Peyer's patch (tissue), 4 donors: Measurements from ENCODE around the gene ZNF618. TPM values are rescaled to one million over a fixed set of nuclear protein-coding genes. Genes with fewer than 3 reads are reported as not detected.

Source experiments
- DNase-seq, 3 donors: peaks; one replicate each; pipeline ENCODE4 v3.0.0-alpha.2; 2017 to 2019
- H3K27ac ChIP-seq, 4 donors: fragments of 200-600 bp; sonication (generic); one replicate each; pipeline ENCODE4 v1.5.1; 2016 to 2019
- H3K27me3 ChIP-seq, 2 donors: fragments of 200-600 bp; sonication (generic); one replicate each; pipeline ENCODE4 v1.5.1; 2019
- H3K36me3 ChIP-seq, 3 donors: fragments of 200-600 bp; sonication (generic); one replicate each; pipeline ENCODE4 v1.5.1; 2016 to 2019
- H3K4me1 ChIP-seq, 4 donors: fragments of 200-600 bp; sonication (generic); one replicate each; pipeline ENCODE4 v1.5.1; 2016 to 2019
- H3K4me3 ChIP-seq, 4 donors: fragments of 200-600 bp; sonication (generic); 1 replicate in 3 of 4; 2 replicates in 1 of 4; pipeline ENCODE4 v1.5.1; 2016 to 2019; ENCODE audit warnings: mild to moderate bottlenecking in 1 of 4
- H3K9me3 ChIP-seq, 4 donors: fragments of 200-600 bp; sonication (generic); one replicate each; pipeline ENCODE4 v1.5.1; 2016 to 2019; ENCODE audit warnings: mild to moderate bottlenecking in 1 of 4
- CTCF ChIP-seq, 6 experiments: fragments of 450-650 bp in 4 of 6; fragments of 200-600 bp in 2 of 6; sonication (generic) in 1 of 6; IDR thresholded peaks; one replicate each; pipeline ENCODE4 v1.5.1; 2017 to 2019; ENCODE audit warnings: antibody characterized with exemption in 6 of 6, mild to moderate bottlenecking in 3 of 6, moderate library complexity in 1 of 6
- POLR2A ChIP-seq, 2 donors: fragments of 450-650 bp; IDR thresholded peaks; one replicate each; pipeline ENCODE4 v1.5.1; 2017; ENCODE audit warnings: antibody characterized with exemption in 2 of 2, mild to moderate bottlenecking in 2 of 2, moderate library complexity in 2 of 2
- total RNA-seq, 4 donors: library from RNA; depleted of rRNA; stranded (reverse); fragments of >200 nt; gene quantifications; one replicate each; pipeline ENCODE4 v1.1.0, GENCODE V29; 2016

The ZNF618 gene
- total RNA-seq, 4 donors from 2014 or later: 2.8 to 26.4 (median 4.1) TPM

- Histone ChIP-seq H3K4me3 (no peak overlapping the region), H3K4me1 (no peaks in the 10 kb centered on the region), H3K36me3 (no peaks in the 10 kb centered on the region), H3K9me3 (no peaks in the 10 kb centered on the region), H3K27ac (no peak overlapping the region), H3K27me3 (no peaks in the 10 kb centered on the region)
- TF ChIP-seq POLR2A (IDR thresholded peaks at IDR 0.05): no peak
- TF ChIP-seq CTCF (IDR thresholded peaks at IDR 0.05): no peak
- no peak for DNase-seq
Measured at GRCh38 chr9:113929634-113930389, 53.7 kb downstream of the ZNF618 start.

- Histone ChIP-seq H3K27ac (no peak overlapping the region), H3K36me3 (no peaks in the 10 kb centered on the region), H3K27me3 (no peaks in the 10 kb centered on the region), H3K4me1 (no peaks in the 10 kb centered on the region), H3K9me3 (no peaks in the 10 kb centered on the region), H3K4me3 (no peak overlapping the region)
- TF ChIP-seq CTCF (IDR thresholded peaks at IDR 0.05): no peak
- no peak for TF ChIP-seq POLR2A (IDR thresholded peaks at IDR 0.05)
- DNase-seq: no peak
Measured at GRCh38 chr9:113930390-113930783, 54.3 kb downstream of the ZNF618 start.

GRCh38 chr9:113931140-113931539, 55.0 kb downstream of the ZNF618 start:
- H3K36me3 ChIP-seq: no peaks in the 10 kb centered on the region
- no peaks in the 10 kb centered on the region for H3K27me3 ChIP-seq
- TF ChIP-seq POLR2A (IDR thresholded peaks at IDR 0.05) (no peak), CTCF (IDR thresholded peaks at IDR 0.05) (no peak)
- H3K27ac ChIP-seq: no peak overlapping the region
- H3K4me3 ChIP-seq: no peak overlapping the region
- H3K4me1 ChIP-seq: no peaks in the 10 kb centered on the region
- H3K9me3 ChIP-seq: no peaks in the 10 kb centered on the region
- no peak for DNase-seq

GRCh38 chr9:113931777-113932176, 55.7 kb downstream of the ZNF618 start:
- Histone ChIP-seq H3K27me3 (no peaks in the 10 kb centered on the region), H3K27ac (no peak overlapping the region), H3K4me1 (no peaks in the 10 kb centered on the region), H3K4me3 (no peak overlapping the region), H3K9me3 (no peaks in the 10 kb centered on the region), H3K36me3 (no peaks in the 10 kb centered on the region)
- DNase-seq: no peak
- no peak for TF ChIP-seq CTCF (IDR thresholded peaks at IDR 0.05)
- TF ChIP-seq POLR2A (IDR thresholded peaks at IDR 0.05): no peak

GRCh38 chr9:113932906-113933584, 56.9 kb downstream of the ZNF618 start:
- TF ChIP-seq CTCF (IDR thresholded peaks at IDR 0.05) (no peak), POLR2A (IDR thresholded peaks at IDR 0.05) (no peak)
- H3K9me3 ChIP-seq: no peaks in the 10 kb centered on the region
- no peaks in the 10 kb centered on the region for H3K27me3 ChIP-seq
- no peak overlapping the region for H3K4me3 ChIP-seq
- H3K4me1 ChIP-seq: no peaks in the 10 kb centered on the region
- H3K27ac ChIP-seq: no peak overlapping the region
- H3K36me3 ChIP-seq: no peaks in the 10 kb centered on the region
- no peak for DNase-seq
